Suprapubic skin (tissue), 3 donors: Measurements from ENCODE around the gene LMBR1.
"Not testable (repeated sequence)": the region's sequence is repeated elsewhere in the genome, so short reads cannot be mapped to it uniquely, and the experiment has no call there.

Source experiments
- CTCF ChIP-seq, 2 donors: fragments of 200-600 bp in 1 of 2; fragments of 450-650 bp in 1 of 2; sonication (generic) in 1 of 2; IDR thresholded peaks; one replicate each; pipeline ENCODE4 v1.5.1; 2016 to 2019; ENCODE audit warnings: antibody characterized with exemption in 2 of 2, mild to moderate bottlenecking in 1 of 2, moderate library complexity in 1 of 2
- EP300 ChIP-seq: sonication (generic); formaldehyde crosslinking; IDR thresholded peaks from one replicate; pipeline ENCODE4 v1.6.1; 2017; ENCODE audit warnings: antibody characterized with exemption
- POLR2A ChIP-seq, 2 donors: fragments of 450-650 bp; IDR thresholded peaks; one replicate each; pipeline ENCODE4 v1.6.1; 2017; ENCODE audit warnings: antibody characterized with exemption in 2 of 2, mild to moderate bottlenecking in 2 of 2, moderate library complexity in 2 of 2

- TF ChIP-seq CTCF (IDR thresholded peaks at IDR 0.05); POLR2A (IDR thresholded peaks at IDR 0.05); EP300: not testable (repeated sequence)
Measured at GRCh38 chr7:156868363-156868762, 24.6 kb downstream of the LMBR1 start.
